Middle frontal gyrus (tissue), 1 donor: ENCODE data around the gene ISCA2.

Experiments
- DNase-seq: peaks from one replicate; pipeline ENCODE4 v3.0.0-alpha.2; 2015; ENCODE audit warnings: low spot score; ENCODE audit errors: extremely low spot score

ISCA2 gene

GRCh38 chr14:74482571-74482970, 11.0 kb upstream of the ISCA2 start:
- DNase-seq, result no peak

- no peak for DNase-seq
These were observed 10.2 kb upstream of the ISCA2 start for GRCh38 chr14:74483321-74483720.

GRCh38 chr14:74486164-74486563, 7.4 kb upstream of the ISCA2 start:
- DNase-seq, result no peak

GRCh38 chr14:74488786-74489397, 4.7 kb upstream of the ISCA2 start:
- no peak for DNase-seq

- no peak for DNase-seq
These were observed 3.1 kb upstream of the ISCA2 start for GRCh38 chr14:74490486-74490885.

- no peak for DNase-seq
These were observed 1.4 kb upstream of the ISCA2 start for GRCh38 chr14:74491956-74492775.

- no peak for DNase-seq
These were observed 706 bp upstream of the ISCA2 start, which contains the start of gene NPC2 for GRCh38 chr14:74492776-74493342. TSS of gene NPC2 (minus strand) at chr14:74493305. CDS start at chr14:74493274, 31 bp downstream.

- DNase-seq, result no peak
These were observed 1.8 kb downstream of the ISCA2 start for GRCh38 chr14:74495356-74495755.

- DNase-seq, result no peak
These were observed 7.0 kb downstream of the ISCA2 start for GRCh38 chr14:74500417-74501134.

GRCh38 chr14:74501135-74501614, 7.6 kb downstream of the ISCA2 start:
- DNase-seq, result peak; percentile 38

GRCh38 chr14:74501691-74502090, 8.1 kb downstream of the ISCA2 start:
- no peak for DNase-seq

GRCh38 chr14:74502236-74503019, 8.9 kb downstream of the ISCA2 start:
- DNase-seq, result no peak

- DNase-seq, result no peak
These were observed 9.8 kb downstream of the ISCA2 start for GRCh38 chr14:74503291-74503937.

GRCh38 chr14:74503938-74504335, 10.4 kb downstream of the ISCA2 start:
- DNase-seq, result no peak

GRCh38 chr14:74504412-74504811, 10.8 kb downstream of the ISCA2 start:
- no peak for DNase-seq

- DNase-seq, result no peak
These were observed 11.5 kb downstream of the ISCA2 start for GRCh38 chr14:74504874-74505720.

GRCh38 chr14:74505831-74506230, 12.3 kb downstream of the ISCA2 start:
- no peak for DNase-seq

GRCh38 chr14:74506411-74506851, 12.9 kb downstream of the ISCA2 start:
- DNase-seq, result no peak

- DNase-seq, result no peak
These were observed 13.5 kb downstream of the ISCA2 start for GRCh38 chr14:74507085-74507484.
